GM21360 (cell line): ENCODE results near the gene RIN3.

ENCODE experiments used
- ATAC-seq: cut with Tn5 transposase; IDR thresholded peaks from one replicate; pipeline ENCODE4 v1.9.1; 2021; ENCODE audit warnings: mild to moderate bottlenecking, moderate library complexity; ENCODE audit not compliant: unreplicated experiment

Gene RIN3

GRCh38 chr14:92644171-92644969 is 130.8 kb downstream of the RIN3 start:
- ATAC-seq: no peak

- ATAC-seq: no peak
Measured at GRCh38 chr14:92644970-92645515, 131.5 kb downstream of the RIN3 start.

GRCh38 chr14:92645841-92646478 is 132.4 kb downstream of the RIN3 start:
- no peak for ATAC-seq

- no peak for ATAC-seq
Measured at GRCh38 chr14:92646952-92647796, 133.6 kb downstream of the RIN3 start.

GRCh38 chr14:92647797-92648279 is 134.3 kb downstream of the RIN3 start:
- ATAC-seq: no peak

- no peak for ATAC-seq
Measured at GRCh38 chr14:92649066-92649465, 135.5 kb downstream of the RIN3 start.

- ATAC-seq: no peak
Measured at GRCh38 chr14:92649934-92650545, 136.5 kb downstream of the RIN3 start.

GRCh38 chr14:92650581-92651105 is 137.1 kb downstream of the RIN3 start:
- ATAC-seq: no peak

- peak; percentile 58 for ATAC-seq
Measured at GRCh38 chr14:92651106-92651757, 137.7 kb downstream of the RIN3 start.

- no peak for ATAC-seq
Measured at GRCh38 chr14:92651758-92652406, 138.3 kb downstream of the RIN3 start.

- ATAC-seq: no peak
Measured at GRCh38 chr14:92652413-92653151, 139.0 kb downstream of the RIN3 start.

- no peak for ATAC-seq
Measured at GRCh38 chr14:92653162-92653651, 139.6 kb downstream of the RIN3 start.

- no peak for ATAC-seq
Measured at GRCh38 chr14:92654239-92654901, 140.8 kb downstream of the RIN3 start.

GRCh38 chr14:92655419-92656201 is 142.0 kb downstream of the RIN3 start:
- ATAC-seq: no peak

GRCh38 chr14:92656306-92657081 is 142.9 kb downstream of the RIN3 start:
- ATAC-seq: no peak

GRCh38 chr14:92657457-92658142 is 144.0 kb downstream of the RIN3 start:
- no peak for ATAC-seq
